Activated T-cell treated with anti-CD3 and anti-CD28 coated beads, Interleukin-2, amount 50 U/mL, for 48 hours (primary cell): Measurements from ENCODE around the gene MAP3K4.
"Not testable (repeated sequence)": the region's sequence is repeated elsewhere in the genome, so short reads cannot be mapped to it uniquely, and the experiment has no call there.

Experiments
- DNase-seq, 2 experiments: peaks; one replicate each; pipeline ENCODE4 v3.0.0-alpha.2; 2020

MAP3K4 gene

GRCh38 chr6:161091151-161091550 is 99.6 kb downstream of the MAP3K4 start:
- no peak for DNase-seq

GRCh38 chr6:161091972-161092701 is 100.6 kb downstream of the MAP3K4 start:
- DNase-seq, result no peak

DNA sequence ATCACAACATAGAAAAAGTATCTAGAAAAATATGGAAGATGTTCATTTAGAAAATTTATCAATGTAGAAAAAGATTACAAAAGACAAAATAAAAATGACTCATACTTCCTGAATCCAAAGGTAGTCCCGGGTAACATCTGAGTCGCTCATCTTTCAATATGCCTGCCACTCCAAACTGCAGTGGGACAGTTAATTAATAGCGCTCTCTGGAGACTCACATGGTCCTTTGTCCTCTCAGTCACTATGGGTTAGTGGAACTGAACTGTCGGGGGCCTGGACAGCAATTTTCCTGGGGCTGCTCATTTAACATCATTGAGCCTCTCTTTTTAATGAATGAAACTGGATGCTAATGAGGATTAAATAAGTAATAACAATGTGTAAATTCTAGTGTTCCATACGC is 103.4 kb downstream of the MAP3K4 start:
- no peak for DNase-seq

GRCh38 chr6:161095916-161096315 is 104.3 kb downstream of the MAP3K4 start:
- DNase-seq, result no peak

DNA sequence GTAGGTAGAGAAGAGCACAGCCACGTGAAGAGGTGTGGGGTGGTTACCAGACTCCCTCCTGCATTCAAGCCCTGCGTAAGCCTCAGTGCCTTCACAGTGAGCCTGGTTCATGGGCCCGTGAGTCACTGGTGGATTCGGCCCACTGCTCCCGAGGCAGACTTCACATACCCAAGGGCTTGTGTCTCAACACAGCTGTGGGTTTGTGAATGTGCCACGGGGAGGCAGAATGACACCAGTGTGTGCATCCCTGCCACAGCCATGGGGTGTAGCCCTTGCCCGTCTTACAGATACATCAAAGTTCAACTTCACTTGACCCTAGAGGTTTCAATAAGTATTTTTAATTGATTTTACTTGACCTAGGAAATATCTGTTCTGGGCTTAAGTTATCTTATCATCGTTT is 108.5 kb downstream of the MAP3K4 start:
- no peak for DNase-seq

DNA sequence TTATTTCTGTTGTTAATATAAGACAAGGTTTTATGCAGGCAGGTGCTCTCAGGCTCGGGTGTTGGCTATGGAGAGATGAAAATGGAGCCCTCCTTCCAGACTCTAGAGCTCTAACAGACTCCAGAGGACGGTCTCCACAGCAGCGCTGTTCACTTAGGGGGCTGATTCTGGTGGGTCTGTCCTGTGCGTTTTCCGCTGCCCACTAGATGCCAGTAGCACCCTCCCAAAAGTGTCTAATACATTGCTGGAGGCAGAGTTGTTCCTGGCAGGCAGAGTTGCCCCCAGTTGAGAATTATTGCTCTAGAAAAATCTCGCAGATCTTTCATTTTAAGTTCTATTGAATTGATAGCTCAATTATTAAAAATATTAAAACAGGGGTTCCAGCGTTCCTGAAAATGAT is 109.9 kb downstream of the MAP3K4 start:
- DNase-seq, result no peak

- DNase-seq, result no peak
Measured at GRCh38 chr6:161103475-161103874, 111.9 kb downstream of the MAP3K4 start.

- DNase-seq, result no peak
Measured at GRCh38 chr6:161104966-161105365, 113.4 kb downstream of the MAP3K4 start.

- DNase-seq, result no peak
Measured at GRCh38 chr6:161105408-161105807, 113.8 kb downstream of the MAP3K4 start.

GRCh38 chr6:161107779-161108730 is 116.5 kb downstream of the MAP3K4 start:
- DNase-seq, result no peak

GRCh38 chr6:161108916-161109315 is 117.3 kb downstream of the MAP3K4 start:
- no peak for DNase-seq

GRCh38 chr6:161109366-161109765 is 117.8 kb downstream of the MAP3K4 start:
- no peak for DNase-seq

- DNase-seq, result no peak
Measured at GRCh38 chr6:161110028-161110779, 118.6 kb downstream of the MAP3K4 start.

- no peak for DNase-seq
Measured at GRCh38 chr6:161111261-161111660, 119.7 kb downstream of the MAP3K4 start.

DNA sequence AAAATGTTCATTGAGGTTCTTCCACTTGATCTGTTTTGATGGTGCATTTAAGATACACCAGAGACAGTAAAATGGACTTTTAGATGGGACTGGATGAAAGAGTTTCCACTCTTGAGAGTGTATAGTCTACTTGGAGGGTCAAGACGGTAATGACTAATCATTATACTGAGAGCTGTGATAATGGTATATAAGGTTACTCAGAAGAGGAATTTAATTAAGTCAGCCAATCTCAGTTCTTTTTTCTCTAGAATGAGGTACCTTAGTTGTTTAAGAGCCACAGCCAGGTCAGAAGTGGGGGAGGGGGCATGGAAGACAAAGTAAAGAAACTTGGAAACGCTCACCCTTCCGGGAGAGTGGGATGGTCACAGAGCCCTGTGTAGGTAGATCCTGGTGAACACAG is 123.9 kb downstream of the MAP3K4 start:
- DNase-seq, result no peak

- no peak for DNase-seq
Measured at GRCh38 chr6:161116554-161116953, 125.0 kb downstream of the MAP3K4 start.

DNA sequence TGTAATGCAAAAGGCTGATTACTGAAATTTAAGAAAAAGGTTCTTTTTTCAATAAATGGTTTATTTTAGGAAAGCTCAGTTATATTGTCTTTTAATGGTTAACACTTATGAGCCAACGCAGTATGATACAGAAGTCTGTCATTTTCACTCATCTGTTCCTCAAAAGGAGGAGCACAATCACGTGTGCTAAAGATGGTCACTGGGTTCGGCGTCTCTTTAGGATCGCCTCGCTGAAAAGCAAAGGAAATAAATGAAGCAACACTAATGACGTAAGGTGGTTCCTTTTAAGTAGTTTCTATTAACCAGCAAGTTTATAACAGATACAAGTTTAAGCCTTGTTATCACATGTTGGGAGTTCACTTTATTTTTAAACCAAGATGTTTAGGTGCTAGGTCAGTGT is 125.7 kb downstream of the MAP3K4 start:
- no peak for DNase-seq

- DNase-seq, result no peak
Measured at GRCh38 chr6:161117942-161118341, 126.4 kb downstream of the MAP3K4 start.

DNA sequence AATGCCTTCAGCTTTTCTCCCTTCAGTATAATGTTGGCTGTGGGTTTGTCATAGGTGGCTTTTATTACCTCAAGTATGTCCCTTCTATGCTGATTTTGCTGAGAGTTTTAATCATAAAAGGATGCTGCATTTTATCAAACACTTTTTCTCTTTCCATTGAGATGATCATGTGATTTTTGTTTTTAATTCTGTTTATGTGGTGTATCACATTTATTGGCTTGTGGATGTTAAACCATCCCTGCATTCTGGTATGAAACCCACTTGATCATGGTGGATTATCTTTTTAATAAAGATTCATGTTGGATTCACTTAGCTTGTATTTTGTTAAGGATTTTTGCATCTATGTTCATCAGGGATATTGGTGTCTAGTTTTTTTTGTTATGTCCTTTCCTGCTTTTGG is 131.8 kb downstream of the MAP3K4 start:
- not testable (repeated sequence) for DNase-seq

DNA sequence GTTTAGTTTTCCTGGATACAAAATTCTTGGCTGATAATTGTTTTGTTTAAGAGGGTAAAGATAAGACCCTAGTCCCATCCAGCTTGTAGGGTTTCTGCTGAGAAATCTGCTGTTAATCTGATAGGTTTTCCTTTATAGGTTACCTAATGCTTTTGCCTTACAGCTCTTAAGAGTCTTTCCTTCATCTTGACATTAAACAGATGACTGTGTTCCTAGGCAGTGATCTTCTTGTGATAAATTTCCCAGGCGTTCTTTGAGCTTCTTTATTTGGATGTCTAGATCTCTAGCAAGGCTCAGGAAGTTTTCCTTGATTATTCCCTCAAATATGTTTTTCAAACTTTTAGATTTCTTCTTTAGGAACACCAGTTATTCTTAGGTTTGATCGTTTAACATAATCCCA is 134.0 kb downstream of the MAP3K4 start:
- no peak for DNase-seq

DNA sequence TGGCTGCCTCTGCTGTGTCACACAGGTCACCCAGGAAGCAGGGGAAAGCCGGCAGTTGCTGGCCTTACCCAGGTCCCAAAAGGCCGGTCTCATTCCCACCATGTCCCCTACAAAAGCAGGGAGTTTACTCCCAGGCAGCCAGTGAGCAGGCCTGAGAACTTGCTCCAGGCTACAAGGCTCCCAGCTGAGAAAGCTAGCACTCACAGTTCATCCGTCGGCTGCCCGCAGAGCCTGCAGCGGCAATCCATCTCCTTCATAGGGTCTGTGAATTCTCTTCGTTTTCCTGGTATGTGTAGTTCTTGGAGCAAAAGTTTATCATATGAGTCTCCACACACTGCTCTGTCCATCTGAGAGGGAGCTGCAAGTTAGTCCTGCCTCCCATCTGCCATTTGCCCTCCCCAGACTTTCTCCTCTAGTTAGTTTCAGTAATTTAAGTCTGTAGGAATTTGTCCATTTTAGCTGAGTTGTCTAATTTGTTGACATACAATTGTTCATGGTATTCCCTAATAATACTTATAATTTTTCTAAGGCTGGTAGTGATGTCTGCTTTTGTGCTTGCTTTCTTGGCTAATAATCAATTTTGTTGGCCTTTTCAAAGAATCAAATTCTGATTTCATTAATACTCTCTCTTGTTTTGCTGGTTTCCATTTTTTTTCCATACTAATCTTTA is 135.6 kb downstream of the MAP3K4 start:
- no peak for DNase-seq

DNA sequence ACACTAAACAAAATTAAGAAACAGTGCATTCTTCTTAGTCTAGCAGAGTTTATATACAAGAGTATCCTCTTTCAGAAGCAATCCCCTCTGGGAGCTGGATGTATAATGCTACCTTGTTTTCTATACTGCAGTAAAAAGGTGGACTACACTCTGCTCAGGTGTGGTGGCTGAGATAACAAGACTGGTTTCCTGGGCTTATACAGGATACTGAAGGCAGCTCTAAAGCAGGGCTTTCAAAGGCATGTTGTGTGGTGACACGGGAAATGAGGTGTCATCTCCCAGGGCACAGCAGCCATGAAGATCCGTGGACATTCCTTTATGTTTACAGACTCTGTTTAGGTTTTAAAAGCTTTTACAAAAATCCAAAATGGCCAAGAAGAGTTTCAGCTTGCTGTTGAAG is 136.7 kb downstream of the MAP3K4 start:
- peak in 1 of 2 experiments; percentile 24 for DNase-seq
